Ishikawa (cell line): ENCODE measurements around the gene NUDT17.

Experiments
- CEBPB ChIP-seq: IDR thresholded peaks from 2 replicates; pipeline ENCODE4 v1.6.1; 2012
- CREB1 ChIP-seq: IDR thresholded peaks from 2 replicates; pipeline ENCODE4 v1.6.1; 2012; ENCODE audit warnings: low read depth
- EGR1 ChIP-seq: IDR thresholded peaks from 2 replicates; pipeline ENCODE4 v1.6.1; 2012
- EP300 ChIP-seq: IDR thresholded peaks from 2 replicates; pipeline ENCODE4 v1.6.1; 2012; ENCODE audit warnings: borderline replicate concordance
- NFIC ChIP-seq: IDR thresholded peaks from 2 replicates; pipeline ENCODE4 v1.6.1; 2012
- RAD21 ChIP-seq: IDR thresholded peaks from 2 replicates; pipeline ENCODE4 v1.6.1; 2012; ENCODE audit warnings: low read depth
- TAF1 ChIP-seq: IDR thresholded peaks from 2 replicates; pipeline ENCODE4 v1.6.1; 2012; ENCODE audit warnings: low read depth, mild to moderate bottlenecking
- TCF12 ChIP-seq: IDR thresholded peaks from 2 replicates; pipeline ENCODE4 v1.6.1; 2012; ENCODE audit warnings: low read depth
- TF ChIP-seq, protein P1 (sequence below): IDR thresholded peaks from 2 replicates; pipeline ENCODE4 v1.6.1; 2012; ENCODE audit warnings: low read depth, mild to moderate bottlenecking
- TF ChIP-seq, protein P2 (sequence below): IDR thresholded peaks from 2 replicates; pipeline ENCODE4 v1.6.1; 2012

DNA sequence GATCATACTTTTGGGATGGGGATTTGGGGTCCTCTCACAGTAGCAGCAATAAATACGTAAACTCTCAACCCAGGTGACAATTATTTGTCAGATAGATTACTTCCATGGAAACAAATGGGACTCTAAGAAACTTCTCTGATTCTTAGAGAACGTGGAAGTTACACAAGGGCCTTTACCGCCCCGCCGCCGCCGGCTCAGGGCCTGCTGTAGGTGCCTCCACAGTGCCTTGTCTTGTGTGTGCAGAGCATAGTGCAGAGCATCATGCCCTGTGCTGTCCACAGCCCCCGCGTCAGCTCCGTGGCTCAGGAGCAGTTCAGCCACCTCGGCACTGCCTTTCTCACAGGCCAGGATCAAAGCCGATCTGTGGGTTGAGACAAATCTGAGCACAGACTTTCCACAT, 29.2 kb downstream of the NUDT17 start:
- TF ChIP-seq EP300 (no peak), TAF1 (no peak), CEBPB (no peak), EGR1 (no peak), TCF12 (no peak), CREB1 (no peak), NFIC (no peak), RAD21 (no peak)
- TF ChIP-seq, protein P1, sequence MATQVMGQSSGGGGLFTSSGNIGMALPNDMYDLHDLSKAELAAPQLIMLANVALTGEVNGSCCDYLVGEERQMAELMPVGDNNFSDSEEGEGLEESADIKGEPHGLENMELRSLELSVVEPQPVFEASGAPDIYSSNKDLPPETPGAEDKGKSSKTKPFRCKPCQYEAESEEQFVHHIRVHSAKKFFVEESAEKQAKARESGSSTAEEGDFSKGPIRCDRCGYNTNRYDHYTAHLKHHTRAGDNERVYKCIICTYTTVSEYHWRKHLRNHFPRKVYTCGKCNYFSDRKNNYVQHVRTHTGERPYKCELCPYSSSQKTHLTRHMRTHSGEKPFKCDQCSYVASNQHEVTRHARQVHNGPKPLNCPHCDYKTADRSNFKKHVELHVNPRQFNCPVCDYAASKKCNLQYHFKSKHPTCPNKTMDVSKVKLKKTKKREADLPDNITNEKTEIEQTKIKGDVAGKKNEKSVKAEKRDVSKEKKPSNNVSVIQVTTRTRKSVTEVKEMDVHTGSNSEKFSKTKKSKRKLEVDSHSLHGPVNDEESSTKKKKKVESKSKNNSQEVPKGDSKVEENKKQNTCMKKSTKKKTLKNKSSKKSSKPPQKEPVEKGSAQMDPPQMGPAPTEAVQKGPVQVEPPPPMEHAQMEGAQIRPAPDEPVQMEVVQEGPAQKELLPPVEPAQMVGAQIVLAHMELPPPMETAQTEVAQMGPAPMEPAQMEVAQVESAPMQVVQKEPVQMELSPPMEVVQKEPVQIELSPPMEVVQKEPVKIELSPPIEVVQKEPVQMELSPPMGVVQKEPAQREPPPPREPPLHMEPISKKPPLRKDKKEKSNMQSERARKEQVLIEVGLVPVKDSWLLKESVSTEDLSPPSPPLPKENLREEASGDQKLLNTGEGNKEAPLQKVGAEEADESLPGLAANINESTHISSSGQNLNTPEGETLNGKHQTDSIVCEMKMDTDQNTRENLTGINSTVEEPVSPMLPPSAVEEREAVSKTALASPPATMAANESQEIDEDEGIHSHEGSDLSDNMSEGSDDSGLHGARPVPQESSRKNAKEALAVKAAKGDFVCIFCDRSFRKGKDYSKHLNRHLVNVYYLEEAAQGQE = no peak
- TF ChIP-seq, protein P2, sequence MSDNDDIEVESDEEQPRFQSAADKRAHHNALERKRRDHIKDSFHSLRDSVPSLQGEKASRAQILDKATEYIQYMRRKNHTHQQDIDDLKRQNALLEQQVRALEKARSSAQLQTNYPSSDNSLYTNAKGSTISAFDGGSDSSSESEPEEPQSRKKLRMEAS = no peak
